ENCODE measurements around the gene ZNF423.

Gene ZNF423

DNA sequence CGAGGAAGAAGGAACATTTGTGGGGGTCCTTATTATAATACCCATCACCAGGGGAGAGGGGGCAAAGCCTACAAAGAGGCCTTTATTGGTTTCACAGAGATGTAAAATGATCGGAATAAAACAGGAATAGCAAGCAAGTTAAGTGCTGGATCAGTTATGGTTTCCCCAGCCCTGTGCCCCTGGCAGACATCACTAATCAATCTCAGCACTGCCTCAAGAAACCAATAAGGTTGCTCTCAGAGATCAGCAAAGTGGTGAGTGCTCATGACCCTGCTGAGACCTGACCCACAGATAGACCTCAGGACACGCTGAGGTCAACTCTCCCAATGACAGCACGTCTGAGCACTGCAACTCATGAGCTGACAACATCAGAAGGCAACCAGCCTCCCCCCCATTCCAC lies 66.3 kb downstream of the ZNF423 start:
- Histone ChIP-seq H3K36me3 (no peaks in the 10 kb centered on the region), H3K9me3 (ENCODE audit: severe bottlenecking) (no peaks in the 10 kb centered on the region), H3K27ac (no peak overlapping the region), H3K27me3 (ENCODE audit: insufficient read depth, low read depth, severe bottlenecking) (no peaks in the 10 kb centered on the region), H3K4me3 (ENCODE audit: low read depth, low read length) (no peak overlapping the region)
- DNase-seq: no peak
- TF ChIP-seq, protein P1, sequence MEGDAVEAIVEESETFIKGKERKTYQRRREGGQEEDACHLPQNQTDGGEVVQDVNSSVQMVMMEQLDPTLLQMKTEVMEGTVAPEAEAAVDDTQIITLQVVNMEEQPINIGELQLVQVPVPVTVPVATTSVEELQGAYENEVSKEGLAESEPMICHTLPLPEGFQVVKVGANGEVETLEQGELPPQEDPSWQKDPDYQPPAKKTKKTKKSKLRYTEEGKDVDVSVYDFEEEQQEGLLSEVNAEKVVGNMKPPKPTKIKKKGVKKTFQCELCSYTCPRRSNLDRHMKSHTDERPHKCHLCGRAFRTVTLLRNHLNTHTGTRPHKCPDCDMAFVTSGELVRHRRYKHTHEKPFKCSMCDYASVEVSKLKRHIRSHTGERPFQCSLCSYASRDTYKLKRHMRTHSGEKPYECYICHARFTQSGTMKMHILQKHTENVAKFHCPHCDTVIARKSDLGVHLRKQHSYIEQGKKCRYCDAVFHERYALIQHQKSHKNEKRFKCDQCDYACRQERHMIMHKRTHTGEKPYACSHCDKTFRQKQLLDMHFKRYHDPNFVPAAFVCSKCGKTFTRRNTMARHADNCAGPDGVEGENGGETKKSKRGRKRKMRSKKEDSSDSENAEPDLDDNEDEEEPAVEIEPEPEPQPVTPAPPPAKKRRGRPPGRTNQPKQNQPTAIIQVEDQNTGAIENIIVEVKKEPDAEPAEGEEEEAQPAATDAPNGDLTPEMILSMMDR (IDR thresholded peaks at IDR 0.05; ENCODE audit: low read depth, low read length): no peak

GRCh38 chr16:49788986-49789385 lies 66.9 kb downstream of the ZNF423 start:
- no peak for DNase-seq
- Histone ChIP-seq H3K27ac (no peak overlapping the region), H3K27me3 (ENCODE audit: insufficient read depth, low read depth, severe bottlenecking) (no peaks in the 10 kb centered on the region), H3K9me3 (ENCODE audit: severe bottlenecking) (no peaks in the 10 kb centered on the region), H3K36me3 (no peaks in the 10 kb centered on the region), H3K4me3 (ENCODE audit: low read depth, low read length) (no peak overlapping the region)
- TF ChIP-seq, protein P1 (IDR thresholded peaks at IDR 0.05; ENCODE audit: low read depth, low read length): no peak

- H3K27me3 ChIP-seq (ENCODE audit: insufficient read depth, low read depth, severe bottlenecking): no peaks in the 10 kb centered on the region
Observed at GRCh38 chr16:49788572-49788971, 67.3 kb downstream of the ZNF423 start.

DNA sequence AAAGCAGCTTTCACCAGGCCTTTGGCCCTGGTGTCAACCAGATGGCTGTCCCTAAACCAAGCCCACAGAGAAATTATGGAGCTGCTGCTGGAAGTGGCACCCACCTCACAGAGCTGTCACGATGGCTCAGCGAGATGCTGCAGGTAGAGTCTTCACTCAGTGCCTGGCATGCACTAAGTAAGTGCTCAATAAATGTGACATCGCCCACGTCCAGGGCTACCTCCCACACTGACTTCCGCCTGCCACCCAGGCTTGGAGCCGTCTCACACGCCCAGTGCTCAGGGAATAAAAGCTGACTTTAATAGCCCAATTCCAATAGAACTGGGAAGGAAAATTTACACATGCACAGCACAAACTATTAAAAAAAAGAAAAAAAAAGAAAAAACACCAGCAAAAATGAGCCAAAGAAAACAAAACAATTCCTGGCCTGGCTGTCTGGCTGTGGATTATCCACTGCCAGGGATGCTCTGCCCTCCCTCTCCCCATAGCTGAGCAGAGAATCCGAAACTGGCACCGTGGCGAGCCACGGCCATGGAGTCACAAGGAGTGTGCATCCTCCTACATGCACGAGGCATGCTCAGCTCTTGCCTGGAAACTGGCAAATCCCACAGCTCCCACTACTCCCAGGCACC lies 68.9 kb downstream of the ZNF423 start:
- H3K9me3 ChIP-seq (ENCODE audit: severe bottlenecking): no peaks in the 10 kb centered on the region
- TF ChIP-seq, protein P1 (IDR thresholded peaks at IDR 0.05; ENCODE audit: low read depth, low read length): no peak

More at GRCh38 chr16:49788572-49788971, 67.3 kb downstream of the ZNF423 start:
- no peaks in the 10 kb centered on the region for H3K36me3 ChIP-seq
- TF ChIP-seq, protein P1 (IDR thresholded peaks at IDR 0.05; ENCODE audit: low read depth, low read length): no peak
- DNase-seq: no peak
- no peaks in the 10 kb centered on the region for H3K9me3 ChIP-seq (ENCODE audit: severe bottlenecking)
- H3K27ac ChIP-seq: no peak overlapping the region
- no peak overlapping the region for H3K4me3 ChIP-seq (ENCODE audit: low read depth, low read length)

DNA sequence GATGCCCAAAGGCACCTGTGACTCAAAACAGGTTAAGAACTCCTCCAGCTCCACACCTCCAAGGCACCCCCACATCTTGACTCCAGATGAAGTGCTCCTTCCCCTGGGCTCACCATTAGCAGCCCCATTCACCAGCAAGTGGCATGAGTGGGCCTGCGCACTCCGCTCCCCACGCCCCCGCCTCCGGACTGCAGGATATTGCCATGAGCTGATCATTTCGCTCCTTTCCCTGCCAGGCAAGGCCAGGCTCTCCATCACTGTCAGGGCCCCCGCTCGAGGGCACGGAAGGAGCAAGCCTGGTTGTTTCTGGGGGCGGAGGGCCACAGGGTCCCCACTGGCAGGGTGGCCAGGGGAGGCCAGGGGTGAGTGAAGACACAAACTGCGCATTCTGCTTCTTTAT lies 69.9 kb downstream of the ZNF423 start:
- TF ChIP-seq, protein P1 (IDR thresholded peaks at IDR 0.05; ENCODE audit: low read depth, low read length): no peak
- H3K4me3 ChIP-seq (ENCODE audit: low read depth, low read length): no peak overlapping the region
- H3K36me3 ChIP-seq: no peaks in the 10 kb centered on the region
- H3K27ac ChIP-seq: no peak overlapping the region
- no peaks in the 10 kb centered on the region for H3K9me3 ChIP-seq (ENCODE audit: severe bottlenecking)
- DNase-seq: no peak
- H3K27me3 ChIP-seq (ENCODE audit: insufficient read depth, low read depth, severe bottlenecking): no peaks in the 10 kb centered on the region

More for the DNA sequence above, 68.9 kb downstream of the ZNF423 start:
- Histone ChIP-seq H3K27me3 (ENCODE audit: insufficient read depth, low read depth, severe bottlenecking) (no peaks in the 10 kb centered on the region), H3K27ac (no peak overlapping the region), H3K4me3 (ENCODE audit: low read depth, low read length) (no peak overlapping the region), H3K36me3 (no peaks in the 10 kb centered on the region)
- no peak for DNase-seq

GRCh38 chr16:49782405-49782804 lies 73.5 kb downstream of the ZNF423 start:
- Histone ChIP-seq H3K9me3 (ENCODE audit: severe bottlenecking) (no peaks in the 10 kb centered on the region), H3K27me3 (ENCODE audit: insufficient read depth, low read depth, severe bottlenecking) (no peaks in the 10 kb centered on the region), H3K36me3 (no peaks in the 10 kb centered on the region), H3K27ac (no peak overlapping the region), H3K4me3 (ENCODE audit: low read depth, low read length) (no peak overlapping the region)
- TF ChIP-seq, protein P1 (IDR thresholded peaks at IDR 0.05; ENCODE audit: low read depth, low read length): no peak
- no peak for DNase-seq
